Spleen (tissue), 11 donors: ENCODE measurements around the gene IFI27. TPM values are rescaled to one million over a fixed set of nuclear protein-coding genes. Genes with fewer than 3 reads are reported as not detected.

Source experiments
- DNase-seq: peaks from one replicate; pipeline ENCODE4 v3.0.0-alpha.2; 2020
- H3K27ac ChIP-seq, 8 donors: fragments of 200-600 bp; sonication (generic) in 7 of 8; 1 replicate in 4 of 8; 2 replicates in 4 of 8; pipeline versions ENCODE4 v1.5.0 to v1.8.0; 2016 to 2021; ENCODE audit warnings: inconsistent platforms in 4 of 8, mild to moderate bottlenecking in 4 of 8, moderate library complexity in 1 of 8
- H3K27me3 ChIP-seq, 7 donors: fragments of 200-600 bp; sonication (generic) in 6 of 7; replicated peaks in 1 of 7; 1 replicate in 4 of 7; 2 replicates in 3 of 7; pipeline versions ENCODE4 v1.5.0 to v1.8.0; 2016 to 2021; ENCODE audit warnings: inconsistent platforms in 3 of 7, mild to moderate bottlenecking in 1 of 7
- H3K36me3 ChIP-seq, 6 donors: fragments of 200-600 bp; sonication (generic) in 5 of 6; 1 replicate in 4 of 6; 2 replicates in 2 of 6; pipeline versions ENCODE4 v1.5.0 to v1.8.0; 2016 to 2021; ENCODE audit warnings: inconsistent platforms in 2 of 6
- H3K4me1 ChIP-seq, 6 donors: fragments of 200-600 bp; sonication (generic) in 5 of 6; 1 replicate in 3 of 6; 2 replicates in 3 of 6; pipeline versions ENCODE4 v1.5.0 to v1.8.0; 2016 to 2021; ENCODE audit warnings: inconsistent platforms in 3 of 6
- H3K4me3 ChIP-seq, 8 donors: fragments of 200-600 bp; sonication (generic) in 7 of 8; 1 replicate in 4 of 8; 2 replicates in 4 of 8; pipeline versions ENCODE4 v1.5.0 to v1.8.0; 2016 to 2021; ENCODE audit warnings: inconsistent platforms in 4 of 8, mild to moderate bottlenecking in 4 of 8, moderate library complexity in 2 of 8
- H3K9me3 ChIP-seq, 8 donors: fragments of 200-600 bp; sonication (generic) in 7 of 8; 1 replicate in 4 of 8; 2 replicates in 4 of 8; pipeline versions ENCODE4 v1.5.0 to v1.8.0; 2016 to 2021; ENCODE audit warnings: inconsistent platforms in 4 of 8
- CTCF ChIP-seq, 11 experiments: fragments of 200-600 bp in 7 of 11; fragments of 450-650 bp in 4 of 11; sonication (generic) in 4 of 11; IDR thresholded peaks in 8 of 11; conservative IDR thresholded peaks in 3 of 11; 1 replicate in 7 of 11; 2 replicates in 4 of 11; pipeline versions ENCODE4 v1.4.0 to v1.8.0; 2016 to 2021; ENCODE audit warnings: antibody characterized with exemption in 11 of 11, inconsistent platforms in 4 of 11, mild to moderate bottlenecking in 1 of 11
- POLR2A ChIP-seq, 3 donors: fragments of 450-650 bp; IDR thresholded peaks; one replicate each; pipeline ENCODE4 v1.5.1; 2017; ENCODE audit warnings: antibody characterized with exemption in 3 of 3, mild to moderate bottlenecking in 1 of 3
- POLR2AphosphoS5 ChIP-seq, 3 donors: sonication (generic); formaldehyde crosslinking; IDR thresholded peaks; one replicate each; pipeline ENCODE4 v1.5.1; 2017; ENCODE audit warnings: antibody characterized with exemption in 3 of 3
- WGBS, 5 donors: extraction: QIAGEN DNeasy Blood & Tissue Kit in 3 of 5; methylation state at CpG; one replicate each; pipeline versions ENCODE4 v1.1.5 to v1.1.7; 2013 to 2018; 5-methylcytosine and 5-hydroxymethylcytosine counted together
- intact Hi-C: fragments of 100-400 bp; cut with DNase I; formaldehyde crosslinking; loops from one replicate; pipeline ENCODE4 v1.15.0; 2023; ENCODE audit warnings: low total_unique reads
- polyA plus RNA-seq, 3 donors: library from polyadenylated mRNA; stranded (reverse); fragments of 200-250 nt; gene quantifications; one replicate each; pipeline ENCODE4 v1.2.1, GENCODE V29; 2013
- total RNA-seq, 7 donors: library from RNA; depleted of rRNA in 3 of 7; stranded (reverse); fragments of >200 nt in 3 of 7; fragmentation: NEBNext Ultra II Directional in 4 of 7; extraction: Animal tissue kit (Norgen Biotek cat#: 25700) in 4 of 7; gene quantifications; one replicate each; pipeline versions ENCODE4 v1.1.0 to v1.2.1, GENCODE V29; 2016 to 2021
- donor health status: healthy with polysubstance abuse.
- donor health status: DM: no; HTN: no; CAD: no; lungs with moderate emphysema.
- donor health status: DM: no; HTN: no; CAD: no.
- donor health status: Bipolar disorder and iron deficiency.
- donor health status: healthy.
- donor health status: DM: no; HTN: no; CAD: no.
- donor health status: DM: yes; HTN: yes; CAD: no.

The IFI27 gene
- total and polyA plus RNA-seq, 10 donors, result 304 to 1,170 (median 719) TPM

- Histone ChIP-seq H3K4me3 (no peak overlapping the region), H3K27ac (no peak overlapping the region), H3K4me1 (peaks cover 3 to 25% (median 14%) of the 10 kb centered on the region in 6 donors), H3K27me3 (peaks cover 0 to 3% (median 0%) of the 10 kb centered on the region in 7 donors), H3K36me3 (peaks cover 0 to 16% (median 0%) of the 10 kb centered on the region in 6 donors), H3K9me3 (peaks cover 0 to 8% (median 0%) of the 10 kb centered on the region in 8 donors)
- DNase-seq, result no peak
- TF ChIP-seq CTCF (IDR thresholded peaks at IDR 0.05 in 8 of 11, conservative IDR thresholded peaks at IDR 0.05 in 3 of 11) (no peak), POLR2A (IDR thresholded peaks at IDR 0.05) (no peak), POLR2AphosphoS5 (IDR thresholded peaks at IDR 0.05) (no peak)
- intact Hi-C loops, result no loop called here
- 79 to 92% (median 86%) methylated on average over 5 of the region's 5 CpGs for WGBS, 5 donors
These were observed 16.3 kb downstream of the IFI27 start for GRCh38 chr14:94126800-94127199.

- peaks cover 3 to 30% (median 14%) of the 10 kb centered on the region in 6 donors for H3K4me1 ChIP-seq
- no peak for TF ChIP-seq POLR2A (IDR thresholded peaks at IDR 0.05)
- H3K36me3 ChIP-seq, result peaks cover 0 to 16% (median 0%) of the 10 kb centered on the region in 6 donors
- intact Hi-C loops, result no loop called here
- H3K27ac ChIP-seq, result no peak overlapping the region
- H3K9me3 ChIP-seq, result peaks cover 0 to 4% (median 0%) of the 10 kb centered on the region in 8 donors
- no peak for DNase-seq
- peaks cover 0 to 4% (median 0%) of the 10 kb centered on the region in 7 donors for H3K27me3 ChIP-seq
- WGBS, 5 donors, result 94 to 97% (median 97%) methylated on average over 6 of the region's 6 CpGs
- H3K4me3 ChIP-seq, result no peak overlapping the region
These were observed 16.8 kb downstream of the IFI27 start for GRCh38 chr14:94127330-94127729.

- 89 to 95% (median 92%) methylated on average over 11 to 14 of the region's 14 CpGs for WGBS, 5 donors
- Histone ChIP-seq H3K4me3 (peak overlapping the region in 2 of 8 donors; percentile 57 to 74), H3K4me1 (peaks cover 3 to 31% (median 14%) of the 10 kb centered on the region in 6 donors), H3K9me3 (no peaks in the 10 kb centered on the region), H3K27ac (peak overlapping the region in 4 of 8 donors; percentile 82 to 87 (median 85)), H3K27me3 (peaks cover 0 to 7% (median 0%) of the 10 kb centered on the region in 7 donors), H3K36me3 (peaks cover 0 to 16% (median 0%) of the 10 kb centered on the region in 6 donors)
- no peak for TF ChIP-seq POLR2AphosphoS5 (IDR thresholded peaks at IDR 0.05)
- TF ChIP-seq CTCF (IDR thresholded peaks at IDR 0.05 in 8 of 11, conservative IDR thresholded peaks at IDR 0.05 in 3 of 11), result no peak
- TF ChIP-seq POLR2A (IDR thresholded peaks at IDR 0.05), result no peak
- intact Hi-C loops, result no loop called here
- no peak for DNase-seq
These were observed 17.8 kb downstream of the IFI27 start for GRCh38 chr14:94128216-94128839.

GRCh38 chr14:94129111-94129757 lies 18.7 kb downstream of the IFI27 start, which contains the start of gene IFI27L2:
TSS of gene IFI27L2 (minus strand) at chr14:94129604. CDS start at chr14:94129564, 40 bp downstream.
- 1 to 2% (median 1%) methylated on average over 12 to 27 of the region's 27 CpGs for WGBS, 5 donors
- intact Hi-C loops, result no loop called here
- DNase-seq, result peak; percentile 91
- Histone ChIP-seq H3K27me3 (peaks cover 0 to 10% (median 0%) of the 10 kb centered on the region in 7 donors), H3K27ac (peak within 1 kb of the TSS; percentile 53 to 87 (median 83)), H3K9me3 (no peaks in the 10 kb centered on the region), H3K4me3 (peak within 1 kb of the TSS; percentile 39 to 74 (median 54)), H3K36me3 (peaks cover 0 to 16% (median 0%) of the 10 kb centered on the region in 6 donors), H3K4me1 (peaks cover 3 to 31% (median 14%) of the 10 kb centered on the region in 6 donors)
- peak; percentile 8 to 68 (median 43) for TF ChIP-seq CTCF (IDR thresholded peaks at IDR 0.05 in 8 of 11, conservative IDR thresholded peaks at IDR 0.05 in 3 of 11)
- peak; percentile 72 to 75 (median 73) for TF ChIP-seq POLR2AphosphoS5 (IDR thresholded peaks at IDR 0.05)
- no peak for TF ChIP-seq POLR2A (IDR thresholded peaks at IDR 0.05)
